Measurements from ENCODE around the gene CHD9.

GRCh38 chr16:53052519-53053501, 2.0 kb upstream of the CHD9 start, which contains the start of gene CHD9NB:
- TF ChIP-seq CTCF (tag by site-specific recombination; IDR thresholded peaks at IDR 0.05) (no peak), ZNF274 (IDR thresholded peaks at IDR 0.05; ENCODE audit: low read length) (no peak), ZNF274 (tag by site-specific recombination; IDR thresholded peaks at IDR 0.05; ENCODE audit: borderline replicate concordance) (peak; percentile 18; the same call in 1 of the 2 replicates), YY1 (tag by site-specific recombination; IDR thresholded peaks at IDR 0.05) (no peak), KLF8 (tag by site-specific recombination; IDR thresholded peaks at IDR 0.05) (no peak)
- TF ChIP-seq, protein P1, sequence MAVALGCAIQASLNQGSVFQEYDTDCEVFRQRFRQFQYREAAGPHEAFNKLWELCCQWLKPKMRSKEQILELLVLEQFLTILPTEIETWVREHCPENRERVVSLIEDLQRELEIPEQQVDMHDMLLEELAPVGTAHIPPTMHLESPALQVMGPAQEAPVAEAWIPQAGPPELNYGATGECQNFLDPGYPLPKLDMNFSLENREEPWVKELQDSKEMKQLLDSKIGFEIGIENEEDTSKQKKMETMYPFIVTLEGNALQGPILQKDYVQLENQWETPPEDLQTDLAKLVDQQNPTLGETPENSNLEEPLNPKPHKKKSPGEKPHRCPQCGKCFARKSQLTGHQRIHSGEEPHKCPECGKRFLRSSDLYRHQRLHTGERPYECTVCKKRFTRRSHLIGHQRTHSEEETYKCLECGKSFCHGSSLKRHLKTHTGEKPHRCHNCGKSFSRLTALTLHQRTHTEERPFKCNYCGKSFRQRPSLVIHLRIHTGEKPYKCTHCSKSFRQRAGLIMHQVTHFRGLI (tag by site-specific recombination; IDR thresholded peaks at IDR 0.05), result no peak

Data from HEK293 (cell line).